Stimulated activated CD8-positive, alpha-beta memory T cell treated with anti-CD3 and anti-CD28 coated beads, Interleukin-7, amount 100 ng/mL, for 24 hours (primary cell): ENCODE results near the gene IGF2BP3.

Experiments
- DNase-seq: peaks from one replicate; pipeline ENCODE4 v3.0.0-alpha.2; 2020; ENCODE audit warnings: low read depth

Gene IGF2BP3

GRCh38 chr7:23472046-23472445 is 1.8 kb upstream of the IGF2BP3 start:
- DNase-seq, result no peak

GRCh38 chr7:23471106-23471859 is 992 bp upstream of the IGF2BP3 start:
- DNase-seq, result no peak

GRCh38 chr7:23469961-23470250 is 385 bp downstream of the IGF2BP3 start:
- DNase-seq, result no peak

DNA sequence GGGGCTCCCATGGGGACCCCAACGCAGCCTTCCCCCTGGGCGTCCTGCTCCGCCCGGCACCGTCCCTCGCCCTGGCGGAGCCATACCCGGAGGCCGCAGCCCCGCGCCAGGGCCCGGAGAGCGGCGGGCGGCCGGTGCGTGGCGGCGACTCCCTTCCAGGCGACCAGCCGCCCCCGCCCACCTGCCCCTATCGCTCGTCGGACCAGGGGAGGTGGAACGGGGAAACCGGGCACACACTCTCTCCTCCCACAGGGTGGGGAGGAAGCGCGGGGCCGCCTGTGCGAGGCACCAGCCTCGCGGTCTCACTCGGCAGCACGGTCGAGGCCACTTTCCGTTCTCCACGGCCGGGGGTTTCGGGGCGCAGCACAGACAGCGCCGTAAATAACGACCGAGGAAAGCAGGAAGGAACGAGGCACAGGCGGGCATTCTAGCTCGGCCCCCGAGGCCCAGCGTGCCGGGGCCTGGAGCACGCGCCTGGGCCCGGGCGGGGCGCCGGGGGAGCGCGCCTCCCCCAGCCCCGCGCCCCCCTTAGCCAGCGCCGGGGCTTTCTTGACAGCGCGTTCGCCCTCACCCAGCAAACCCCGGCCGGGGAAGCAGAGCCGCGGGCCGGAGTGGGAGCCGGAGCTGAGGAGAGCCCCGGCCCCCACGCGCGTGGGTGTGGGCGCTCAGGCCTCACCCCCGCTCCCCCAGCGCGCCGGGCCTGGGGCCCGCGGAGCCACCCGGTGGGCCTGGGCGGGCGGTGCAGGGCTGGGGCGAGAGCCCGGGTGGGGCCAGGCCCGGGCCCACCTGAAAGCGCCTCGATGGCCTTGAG is 936 bp downstream of the IGF2BP3 start:
- no peak for DNase-seq

DNA sequence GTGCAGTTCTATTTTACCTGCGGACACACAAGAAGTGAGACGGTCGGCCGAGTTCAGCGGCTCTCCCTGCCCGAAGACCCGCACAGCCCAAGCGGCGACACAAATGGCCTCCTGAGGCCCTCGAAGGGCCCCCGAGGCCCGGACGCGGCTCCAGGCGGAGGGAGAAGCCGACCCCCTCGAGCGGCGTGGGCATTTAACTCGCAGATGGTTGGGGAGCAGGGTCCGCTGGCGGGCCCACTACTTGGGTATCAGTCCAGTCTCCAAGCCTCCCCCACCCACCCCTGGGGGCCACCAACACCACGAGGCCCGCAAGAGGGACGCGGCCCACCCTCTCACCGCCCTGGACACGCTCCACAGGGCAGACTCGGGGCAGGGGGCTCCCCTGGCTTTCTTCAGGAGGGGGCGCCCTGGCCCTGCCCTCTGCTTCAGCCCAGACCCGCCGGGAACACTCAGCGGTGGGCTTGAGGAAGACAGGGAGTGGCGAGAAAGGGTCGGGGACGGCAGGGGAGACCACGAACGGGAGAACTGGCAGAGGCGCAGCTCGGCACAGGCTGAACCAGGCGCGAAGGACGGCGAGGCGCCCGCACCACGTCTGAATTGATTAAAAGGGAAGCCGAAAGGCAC is 1.7 kb downstream of the IGF2BP3 start:
- no peak for DNase-seq

- DNase-seq, result no peak
Observed at GRCh38 chr7:23467806-23468525, 2.3 kb downstream of the IGF2BP3 start.

GRCh38 chr7:23467291-23467805 is 2.9 kb downstream of the IGF2BP3 start:
- DNase-seq, result no peak

DNA sequence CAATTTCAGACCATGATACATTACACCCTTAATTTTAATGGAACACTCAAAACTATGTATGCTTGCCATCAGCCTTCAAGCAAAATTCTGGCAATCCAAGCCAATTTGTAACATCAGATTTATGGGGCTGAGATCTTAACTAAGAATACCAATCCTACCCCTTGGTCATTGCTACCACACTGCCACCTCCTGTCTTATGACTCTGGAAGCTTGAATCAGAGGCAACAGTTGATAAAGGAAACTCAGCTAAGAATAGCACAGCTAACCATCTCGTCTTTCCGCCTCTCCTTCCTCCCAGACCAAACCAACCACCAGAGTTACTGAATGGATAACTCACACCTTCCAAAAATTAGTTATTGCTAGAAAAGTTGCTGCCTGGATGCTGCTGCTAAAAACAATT is 7.4 kb downstream of the IGF2BP3 start:
- no peak for DNase-seq

GRCh38 chr7:23458044-23458443 is 12.2 kb downstream of the IGF2BP3 start:
- DNase-seq, result no peak

DNA sequence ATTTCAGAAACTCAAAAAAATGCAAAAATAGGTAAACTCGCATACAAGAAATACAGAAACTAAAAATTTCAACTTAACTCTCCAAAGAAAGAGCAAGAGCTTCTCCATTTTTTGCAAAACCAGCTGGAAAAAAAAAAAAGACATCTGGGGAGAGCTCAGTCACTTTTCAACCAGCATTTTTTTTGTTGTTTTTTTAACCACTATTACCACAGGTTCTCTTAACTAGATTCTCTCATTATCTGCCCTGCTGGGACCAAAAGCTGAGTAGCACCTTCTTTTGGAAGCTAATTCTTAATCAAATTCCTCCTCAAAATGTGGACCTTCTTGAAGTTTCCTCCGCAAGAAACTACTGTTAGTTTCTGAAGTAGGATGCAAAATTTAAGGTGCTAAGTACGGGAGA is 14.2 kb downstream of the IGF2BP3 start:
- DNase-seq, result no peak

DNA sequence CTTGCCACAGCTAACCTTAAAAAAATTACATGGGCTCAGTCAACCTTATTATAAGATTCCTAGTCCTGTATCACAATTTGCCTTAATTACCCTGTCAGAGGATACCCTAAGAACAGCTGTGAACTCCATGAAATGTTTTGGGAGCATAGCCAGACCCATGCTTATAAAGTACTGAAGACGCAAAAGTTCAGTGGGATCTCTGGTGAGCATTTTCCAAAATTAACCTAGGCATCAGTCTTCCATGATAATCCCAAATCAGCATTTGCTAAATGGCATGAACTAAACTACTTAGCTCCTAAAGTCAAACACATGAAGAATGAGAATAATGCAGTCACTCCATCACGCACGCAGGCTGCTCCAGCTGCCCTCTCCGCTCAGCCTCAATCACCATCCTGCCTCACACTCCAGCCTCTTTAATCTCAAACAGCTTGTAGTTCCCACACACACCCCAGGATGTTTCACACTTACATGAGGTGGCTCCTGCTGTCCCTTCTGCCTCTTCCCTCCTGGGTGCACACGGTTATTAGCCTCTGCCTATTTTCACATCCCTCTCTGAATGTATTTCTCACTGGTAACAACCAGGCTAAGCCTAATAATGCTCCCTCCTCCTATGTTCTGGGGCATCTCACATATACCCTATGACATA is 15.3 kb downstream of the IGF2BP3 start:
- no peak for DNase-seq

DNA sequence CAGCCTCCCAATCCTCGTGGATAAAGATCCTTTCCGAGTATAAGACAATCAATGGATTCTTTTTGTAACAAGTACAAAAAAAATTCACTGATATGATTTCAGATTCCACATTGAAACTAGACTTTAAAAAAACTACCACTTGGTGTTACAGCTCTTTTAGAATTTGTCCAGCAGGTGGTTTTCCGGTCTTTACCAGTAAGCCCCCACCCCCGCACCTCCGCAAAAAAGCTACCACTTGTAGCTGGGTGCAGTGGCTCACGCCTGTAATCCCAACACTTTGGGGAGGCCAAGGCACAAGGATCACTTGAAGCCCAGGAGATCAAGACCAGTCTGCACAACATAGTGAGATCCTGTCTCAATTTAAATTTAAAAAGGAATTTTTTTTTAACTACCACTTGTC is 19.8 kb downstream of the IGF2BP3 start:
- DNase-seq, result no peak

GRCh38 chr7:23449941-23450340 is 20.4 kb downstream of the IGF2BP3 start:
- no peak for DNase-seq

DNA sequence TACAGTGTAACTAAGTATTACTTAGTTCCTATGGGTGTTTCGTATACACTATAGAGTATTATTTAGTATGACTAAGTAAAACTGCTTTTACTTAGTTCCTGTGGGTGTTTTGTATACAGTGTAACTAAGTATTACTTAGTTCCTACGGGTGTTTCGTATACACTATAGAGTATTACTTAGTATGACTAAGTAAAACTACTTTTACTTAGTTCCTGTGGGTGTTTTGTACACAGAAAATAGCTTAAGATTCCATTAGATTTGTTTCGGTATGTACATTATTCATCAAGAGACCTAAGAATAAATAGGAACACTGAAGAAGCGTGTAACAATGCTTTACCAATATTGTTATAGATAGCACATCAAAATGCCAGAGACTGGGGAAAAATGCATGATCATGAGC is 25.0 kb downstream of the IGF2BP3 start:
- DNase-seq, result no peak

GRCh38 chr7:23443974-23444373 is 26.3 kb downstream of the IGF2BP3 start:
- DNase-seq, result no peak

DNA sequence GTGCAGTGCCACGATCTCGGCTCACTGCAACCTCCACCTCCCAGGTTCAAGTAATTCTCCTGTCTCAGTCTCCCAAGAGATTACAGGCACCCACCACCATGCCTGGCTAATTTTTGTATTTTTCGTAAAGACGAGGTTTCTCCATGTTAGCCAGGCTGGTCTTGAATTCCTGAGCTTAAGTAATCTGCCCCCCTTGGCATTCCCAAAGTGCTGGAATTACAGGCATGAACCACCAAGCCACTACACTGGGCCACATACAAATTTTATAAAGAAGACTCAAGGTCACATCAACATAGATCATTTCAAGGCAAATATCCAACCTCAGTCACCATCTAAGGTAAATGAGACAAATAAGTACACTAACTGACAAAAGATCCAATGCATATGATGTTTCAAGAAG is 32.1 kb downstream of the IGF2BP3 start:
- no peak for DNase-seq

DNA sequence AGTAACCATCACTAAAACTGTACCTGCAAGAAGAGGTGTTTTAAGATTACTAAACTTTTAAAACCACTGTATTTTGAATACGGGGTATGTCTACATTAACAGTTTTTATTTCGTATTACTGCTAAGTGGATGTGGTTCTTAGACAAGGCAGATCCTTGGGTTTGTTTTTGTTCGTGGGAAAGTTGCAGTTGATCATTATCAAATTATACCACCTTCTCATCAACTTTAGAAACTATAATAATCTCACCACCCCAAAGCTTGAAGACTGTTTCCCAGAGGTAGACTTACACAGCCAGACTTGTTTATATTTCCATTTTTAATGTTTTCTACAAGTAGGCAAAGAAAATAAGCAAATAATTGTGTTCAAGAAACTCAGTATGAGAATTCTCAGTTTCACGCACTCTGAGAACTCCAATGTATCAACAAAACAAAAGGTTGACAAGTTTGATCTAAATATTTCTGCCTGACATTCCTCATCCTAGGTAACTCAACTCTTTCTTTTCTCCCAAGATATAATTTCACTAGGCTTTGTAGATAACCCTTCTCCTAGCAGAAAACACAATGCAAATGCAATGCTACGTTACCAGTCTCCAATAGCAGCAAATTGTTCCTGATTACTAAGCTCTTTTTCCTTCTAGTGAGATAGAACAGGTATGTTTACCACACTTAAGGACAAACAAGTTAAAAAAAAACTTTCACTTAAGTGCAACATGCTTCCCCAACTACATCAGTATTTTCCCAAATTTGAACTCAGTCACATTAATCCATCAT is 36.0 kb downstream of the IGF2BP3 start:
- DNase-seq, result no peak

GRCh38 chr7:23431702-23432199 is 38.5 kb downstream of the IGF2BP3 start:
- no peak for DNase-seq

DNA sequence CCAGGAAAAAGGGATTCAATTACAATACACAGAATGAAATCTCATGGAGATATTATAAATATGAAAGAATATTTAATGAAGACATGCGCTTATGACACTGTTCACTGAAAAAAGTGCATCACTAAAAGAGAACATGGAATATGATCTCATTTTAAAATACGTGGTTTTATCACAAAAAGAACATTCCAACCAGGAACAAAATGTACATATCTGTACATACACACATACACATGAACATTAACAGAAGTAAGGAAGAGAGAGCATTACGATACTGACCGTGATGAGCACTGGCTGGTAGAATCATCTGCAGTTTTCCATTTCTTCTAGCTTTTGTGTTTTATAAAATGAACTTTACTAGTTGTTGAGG is 39.4 kb downstream of the IGF2BP3 start:
- DNase-seq, result no peak

DNA sequence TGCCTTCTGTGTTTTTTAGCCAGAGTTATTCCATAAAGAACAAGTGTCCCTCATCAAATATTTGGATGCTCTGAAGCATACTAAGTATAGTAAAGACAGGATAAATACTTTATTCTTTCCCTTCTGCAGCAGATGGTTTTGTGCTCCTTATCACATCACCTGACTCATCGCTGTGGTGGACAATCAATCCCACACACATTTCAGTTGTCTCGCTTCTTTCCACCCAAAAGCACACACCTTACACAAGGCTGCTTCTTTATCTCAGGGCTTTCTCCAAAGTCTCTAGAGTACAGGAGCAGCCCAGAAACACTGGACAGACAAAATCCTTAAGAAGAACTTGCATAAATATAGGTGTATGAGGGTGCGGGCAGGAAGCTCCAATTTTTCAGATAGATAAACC is 43.4 kb downstream of the IGF2BP3 start:
- DNase-seq, result no peak

- no peak for DNase-seq
Observed at GRCh38 chr7:23422909-23423308, 47.4 kb downstream of the IGF2BP3 start.
